MM.1S (cell line): ENCODE results near the gene SYT13.

Experiments used
- DNase-seq: peaks from one replicate; pipeline ENCODE4 v3.0.0-alpha.2; 2015
- H2AFZ ChIP-seq: fragments of 300-600 bp; sonication (generic); 2 replicates; pipeline ENCODE4 v1.6.0; 2016; ENCODE audit warnings: antibody characterized with exemption, low read length
- H3F3A ChIP-seq: fragments of 300-600 bp; sonication (generic); 2 replicates; pipeline ENCODE4 v1.6.1; 2016; ENCODE audit warnings: mild to moderate bottlenecking, antibody characterized with exemption, low read length, moderate library complexity, mixed read lengths; ENCODE audit not compliant: insufficient read depth
- H3K27ac ChIP-seq: fragments of 300-600 bp; sonication (generic); 2 replicates; pipeline ENCODE4 v1.5.1; 2016; ENCODE audit warnings: mild to moderate bottlenecking, low read length
- H3K27me3 ChIP-seq: fragments of 300-600 bp; sonication (generic); replicated peaks from 2 replicates; pipeline ENCODE4 v1.6.0; 2016; ENCODE audit warnings: low read length; ENCODE audit not compliant: insufficient read depth
- H3K36me3 ChIP-seq: fragments of 300-600 bp; sonication (generic); replicated peaks from 2 replicates; pipeline ENCODE4 v1.6.1; 2016; ENCODE audit warnings: mild to moderate bottlenecking, low read length, mixed read lengths; ENCODE audit not compliant: insufficient read depth
- H3K4me1 ChIP-seq: fragments of 300-600 bp; sonication (generic); 2 replicates; pipeline ENCODE4 v1.6.1; 2016; ENCODE audit warnings: low read length, mixed read lengths
- H3K4me2 ChIP-seq: fragments of 300-600 bp; sonication (generic); 2 replicates; pipeline ENCODE4 v1.6.0; 2016; ENCODE audit warnings: low read depth, low read length
- H3K4me3 ChIP-seq: fragments of 300-600 bp; sonication (generic); 2 replicates; pipeline ENCODE4 v1.5.1; 2016; ENCODE audit warnings: low read length, mixed read lengths
- H3K79me2 ChIP-seq: fragments of 300-600 bp; sonication (generic); 2 replicates; pipeline ENCODE4 v1.6.1; 2016; ENCODE audit warnings: mixed run types, low read length, mixed read lengths
- H3K9ac ChIP-seq: fragments of 300-600 bp; sonication (generic); 2 replicates; pipeline ENCODE4 v1.6.1; 2016; ENCODE audit warnings: low read length, mixed read lengths
- H3K9me2 ChIP-seq: fragments of 300-600 bp; sonication (generic); replicated peaks from 2 replicates; pipeline ENCODE4 v1.6.1; 2016; ENCODE audit warnings: mild to moderate bottlenecking, low read length, mixed read lengths; ENCODE audit not compliant: insufficient read depth
- H3K9me3 ChIP-seq: fragments of 300-600 bp; sonication (generic); replicated peaks from 2 replicates; pipeline ENCODE4 v1.6.1; 2016; ENCODE audit warnings: mild to moderate bottlenecking, low read length, mixed read lengths; ENCODE audit not compliant: insufficient read depth
- H4K20me1 ChIP-seq: fragments of 300-600 bp; sonication (generic); 2 replicates; pipeline ENCODE4 v1.6.1; 2016; ENCODE audit warnings: mild to moderate bottlenecking, low read length, moderate library complexity, mixed read lengths; ENCODE audit not compliant: insufficient read depth
- EZH2 ChIP-seq: fragments of 300-600 bp; sonication (generic); optimal IDR thresholded peaks from 2 replicates; pipeline ENCODE3; 2017; ENCODE audit warnings: low read depth, mild to moderate bottlenecking, antibody characterized with exemption, low read length, mixed read lengths
- EZH2phosphoT487 ChIP-seq: fragments of 300-600 bp; sonication (generic); IDR thresholded peaks from 2 replicates; pipeline ENCODE4 v1.6.1; 2018; ENCODE audit warnings: antibody characterized with exemption, low read length
- TF ChIP-seq, protein P1 (sequence below): fragments of 300-600 bp; sonication (generic); IDR thresholded peaks from 2 replicates; pipeline ENCODE4 v1.5.1; 2016; ENCODE audit warnings: antibody characterized with exemption, low read length, mixed read lengths

The SYT13 gene

DNA sequence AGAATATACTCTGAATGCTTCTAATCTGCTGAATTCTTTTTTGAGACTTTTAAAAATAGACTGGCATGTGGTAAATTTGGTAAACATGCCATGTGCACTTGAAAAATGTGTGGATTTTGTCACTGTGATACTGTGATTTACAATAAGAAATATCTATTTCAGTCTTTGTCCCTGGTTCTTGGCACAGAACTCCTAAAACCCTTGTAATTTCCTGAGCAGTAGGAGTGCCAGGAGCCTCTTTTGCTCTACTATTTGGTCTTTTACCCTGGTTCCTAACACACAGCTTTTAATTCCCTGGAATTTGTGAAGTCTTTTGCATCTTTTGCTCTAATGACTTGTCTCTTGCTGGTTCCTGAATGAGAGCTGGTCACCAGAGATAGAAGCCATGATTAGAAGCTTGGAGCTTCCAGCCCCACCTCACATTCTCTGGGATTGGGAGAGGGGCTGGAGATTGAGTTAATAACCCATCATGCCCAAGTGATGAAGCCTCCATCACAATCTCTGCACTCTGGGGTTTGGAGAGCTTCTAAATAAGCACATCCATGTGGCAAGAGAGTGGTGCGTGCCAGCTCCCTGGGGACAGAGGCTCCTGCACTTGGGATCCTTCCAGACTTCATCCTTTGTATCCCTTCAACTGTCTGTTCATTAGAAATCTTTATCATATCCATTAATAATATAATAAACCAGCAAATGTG lies 27.2 kb upstream of the SYT13 start:
- Histone ChIP-seq H3K4me1 (no peaks in the 10 kb centered on the region), H3K9me3 (no peaks in the 10 kb centered on the region), H3K27ac (no peak overlapping the region), H2AFZ (no peak overlapping the region), H3K79me2 (no peaks in the 10 kb centered on the region), H3K4me2 (no peak overlapping the region), H3K9me2 (no peaks in the 10 kb centered on the region), H3K9ac (no peak overlapping the region), H3K4me3 (no peak overlapping the region), H3F3A (no peaks in the 10 kb centered on the region), H3K36me3 (no peaks in the 10 kb centered on the region), H3K27me3 (no peaks in the 10 kb centered on the region), H4K20me1 (no peaks in the 10 kb centered on the region)
- TF ChIP-seq, protein P1, sequence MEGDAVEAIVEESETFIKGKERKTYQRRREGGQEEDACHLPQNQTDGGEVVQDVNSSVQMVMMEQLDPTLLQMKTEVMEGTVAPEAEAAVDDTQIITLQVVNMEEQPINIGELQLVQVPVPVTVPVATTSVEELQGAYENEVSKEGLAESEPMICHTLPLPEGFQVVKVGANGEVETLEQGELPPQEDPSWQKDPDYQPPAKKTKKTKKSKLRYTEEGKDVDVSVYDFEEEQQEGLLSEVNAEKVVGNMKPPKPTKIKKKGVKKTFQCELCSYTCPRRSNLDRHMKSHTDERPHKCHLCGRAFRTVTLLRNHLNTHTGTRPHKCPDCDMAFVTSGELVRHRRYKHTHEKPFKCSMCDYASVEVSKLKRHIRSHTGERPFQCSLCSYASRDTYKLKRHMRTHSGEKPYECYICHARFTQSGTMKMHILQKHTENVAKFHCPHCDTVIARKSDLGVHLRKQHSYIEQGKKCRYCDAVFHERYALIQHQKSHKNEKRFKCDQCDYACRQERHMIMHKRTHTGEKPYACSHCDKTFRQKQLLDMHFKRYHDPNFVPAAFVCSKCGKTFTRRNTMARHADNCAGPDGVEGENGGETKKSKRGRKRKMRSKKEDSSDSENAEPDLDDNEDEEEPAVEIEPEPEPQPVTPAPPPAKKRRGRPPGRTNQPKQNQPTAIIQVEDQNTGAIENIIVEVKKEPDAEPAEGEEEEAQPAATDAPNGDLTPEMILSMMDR: no peak
- TF ChIP-seq EZH2phosphoT487 (no peak), EZH2 (no peak)
- no peak for DNase-seq

DNA sequence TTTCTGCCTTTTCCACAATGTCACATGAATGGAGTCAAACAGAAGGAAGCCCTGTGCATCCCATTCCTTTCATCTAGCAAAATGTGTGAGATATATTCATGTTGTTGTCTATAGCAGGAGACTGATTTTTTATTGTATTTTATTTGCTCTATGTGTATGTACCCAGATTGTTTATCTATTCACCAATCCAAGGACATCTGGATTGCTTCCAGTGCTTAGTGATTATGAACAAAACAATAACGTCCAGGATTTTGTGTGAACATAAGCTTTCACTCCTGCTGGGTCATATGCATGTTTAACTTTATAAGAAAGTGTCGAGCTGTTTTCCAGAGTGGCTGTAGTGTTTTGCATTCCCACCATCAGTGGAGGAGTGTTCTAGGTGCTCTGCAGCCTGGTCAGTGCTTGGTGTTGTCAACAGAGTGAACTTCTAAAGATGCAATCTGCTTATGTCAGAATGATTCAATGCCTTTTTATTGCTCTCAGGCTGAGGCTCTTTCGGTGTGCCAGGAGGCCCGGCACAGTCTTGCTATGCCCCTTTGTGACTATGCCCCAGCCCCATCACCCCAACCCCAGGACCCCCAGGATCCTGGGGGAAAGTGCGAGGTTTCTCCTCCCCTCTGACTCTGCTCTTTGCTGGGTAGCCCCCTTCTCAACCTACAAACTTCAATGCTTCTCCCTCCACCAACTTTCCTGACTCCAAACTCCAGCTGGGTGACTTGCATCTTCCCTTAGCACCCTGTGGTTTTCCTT lies 19.9 kb upstream of the SYT13 start:
- no peak for TF ChIP-seq EZH2phosphoT487
- no peak for TF ChIP-seq EZH2
- TF ChIP-seq, protein P1: no peak

DNA sequence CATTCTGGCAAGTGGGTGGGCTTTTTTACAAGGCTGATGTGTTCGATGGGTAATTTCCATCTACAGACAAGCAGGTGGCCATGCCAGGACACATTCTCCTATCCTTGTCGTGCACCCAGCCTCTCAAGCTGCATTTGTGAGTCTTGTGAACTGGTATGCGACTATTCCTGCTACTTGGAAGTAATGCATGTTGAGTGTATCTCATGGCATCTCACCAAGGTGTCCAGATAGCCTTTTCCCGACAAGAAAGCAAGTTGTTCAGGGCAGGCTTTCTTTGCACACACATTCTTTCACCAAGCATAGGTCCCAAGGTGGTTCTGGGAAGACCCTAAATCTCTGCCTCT lies 18.8 kb upstream of the SYT13 start:
- Histone ChIP-seq H2AFZ (peak overlapping the region; percentile 43), H3K9ac (no peak overlapping the region), H3K79me2 (no peaks in the 10 kb centered on the region), H4K20me1 (no peaks in the 10 kb centered on the region), H3K27ac (no peak overlapping the region), H3K27me3 (no peaks in the 10 kb centered on the region), H3K4me3 (no peak overlapping the region), H3K4me1 (peaks cover 13% of the 10 kb centered on the region; the same call in 1 of the 2 replicates), H3K9me3 (no peaks in the 10 kb centered on the region), H3K4me2 (peak overlapping the region; percentile 25), H3F3A (no peaks in the 10 kb centered on the region), H3K9me2 (no peaks in the 10 kb centered on the region), H3K36me3 (no peaks in the 10 kb centered on the region)
- no peak for TF ChIP-seq EZH2phosphoT487
- TF ChIP-seq, protein P1: no peak
- TF ChIP-seq EZH2: no peak
- no peak for DNase-seq

More for the DNA sequence above, 19.9 kb upstream of the SYT13 start:
- Histone ChIP-seq H4K20me1 (no peaks in the 10 kb centered on the region), H3K27me3 (no peaks in the 10 kb centered on the region), H3K4me1 (peaks cover 13% of the 10 kb centered on the region; the same call in 1 of the 2 replicates), H3K79me2 (no peaks in the 10 kb centered on the region), H3K27ac (no peak overlapping the region), H3K36me3 (no peaks in the 10 kb centered on the region), H3F3A (no peaks in the 10 kb centered on the region), H3K4me3 (no peak overlapping the region), H3K9me2 (no peaks in the 10 kb centered on the region), H2AFZ (no peak overlapping the region), H3K4me2 (no peak overlapping the region), H3K9ac (no peak overlapping the region), H3K9me3 (no peaks in the 10 kb centered on the region)
- DNase-seq: no peak
